Esophagus muscularis mucosa (tissue), 4 donors: ENCODE data around the gene SLC26A1. TPM values are rescaled to one million over a fixed set of nuclear protein-coding genes. Genes with fewer than 3 reads are reported as not detected.
"Not testable (repeated sequence)": the region's sequence is repeated elsewhere in the genome, so short reads cannot be mapped to it uniquely, and the experiment has no call there.

Source experiments
- DNase-seq: peaks from one replicate; pipeline ENCODE4 v3.0.0-alpha.2; 2017; ENCODE audit errors: extremely low spot score
- H3K27ac ChIP-seq, 4 donors: fragments of 200-600 bp; sonication (generic); replicated peaks in 1 of 4; 1 replicate in 3 of 4; 2 replicates in 1 of 4; pipeline ENCODE4 v1.5.1; 2016 to 2019; ENCODE audit warnings: mild to moderate bottlenecking in 1 of 4
- H3K27me3 ChIP-seq, 4 donors: fragments of 200-600 bp; sonication (generic); one replicate each; pipeline versions ENCODE4 v1.5.1 to v1.6.0; 2016 to 2019
- H3K36me3 ChIP-seq, 4 donors: fragments of 200-600 bp; sonication (generic); one replicate each; pipeline ENCODE4 v1.5.1; 2016 to 2019
- H3K4me1 ChIP-seq, 4 donors: fragments of 200-600 bp; sonication (generic); one replicate each; pipeline ENCODE4 v1.5.1; 2016 to 2019
- H3K4me3 ChIP-seq, 4 donors: fragments of 200-600 bp; sonication (generic); 1 replicate in 2 of 4; 2 replicates in 2 of 4; pipeline ENCODE4 v1.5.1; 2016 to 2019; ENCODE audit warnings: mild to moderate bottlenecking in 4 of 4, moderate library complexity in 1 of 4
- H3K9me3 ChIP-seq, 4 donors: fragments of 200-600 bp; sonication (generic); 1 replicate in 3 of 4; 2 replicates in 1 of 4; pipeline ENCODE4 v1.5.1; 2016 to 2019
- CTCF ChIP-seq, 3 experiments: fragments of 200-600 bp in 2 of 3; fragments of 450-650 bp in 1 of 3; sonication (generic) in 2 of 3; IDR thresholded peaks; one replicate each; pipeline ENCODE4 v1.5.1; 2017 to 2019; ENCODE audit warnings: antibody characterized with exemption in 3 of 3, mild to moderate bottlenecking in 2 of 3, moderate library complexity in 1 of 3
- EP300 ChIP-seq: sonication (generic); formaldehyde crosslinking; IDR thresholded peaks from one replicate; pipeline ENCODE4 v1.6.1; 2017; ENCODE audit warnings: antibody characterized with exemption
- POLR2A ChIP-seq: fragments of 450-650 bp; IDR thresholded peaks from one replicate; pipeline ENCODE4 v1.6.1; 2017; ENCODE audit warnings: antibody characterized with exemption, moderate library complexity, mild to moderate bottlenecking, low read depth
- POLR2AphosphoS5 ChIP-seq, 2 donors: sonication (generic); formaldehyde crosslinking; IDR thresholded peaks; one replicate each; pipeline ENCODE4 v1.6.1; 2017; ENCODE audit warnings: antibody characterized with exemption in 2 of 2
- WGBS: methylation state at CpG from one replicate; pipeline ENCODE4 v1.1.5; 2018; 5-methylcytosine and 5-hydroxymethylcytosine counted together
- intact Hi-C: fragments of 100-400 bp; cut with DNase I; formaldehyde crosslinking; loops from one replicate; pipeline ENCODE4 v1.15.1; 2023
- total RNA-seq, 4 donors: library from RNA; depleted of rRNA; stranded (reverse); fragments of >200 nt; gene quantifications; one replicate each; pipeline versions ENCODE4 v1.1.0 to v1.2.1, GENCODE V29; 2016

Gene SLC26A1
- total RNA-seq, 4 donors from 2014 or later, result 0.06 TPM; not detected in 3

- intact Hi-C loops, result no loop called here
- DNase-seq, result no peak
- WGBS, result 58% methylated on average over 36 of the region's 62 CpGs
Measured at GRCh38 chr4:946517-947471, 46.4 kb downstream of the SLC26A1 start.

GRCh38 chr4:946103-946450, 47.1 kb downstream of the SLC26A1 start:
- WGBS, result 75% methylated on average over 5 of the region's 9 CpGs
- Histone ChIP-seq H3K4me1 (peaks cover 5 to 17% (median 8%) of the 10 kb centered on the region in 4 donors), H3K9me3 (no peaks in the 10 kb centered on the region), H3K4me3 (no peak overlapping the region), H3K36me3 (peaks cover 0 to 13% (median 10%) of the 10 kb centered on the region in 4 donors), H3K27me3 (no peaks in the 10 kb centered on the region), H3K27ac (no peak overlapping the region)
- TF ChIP-seq POLR2A, result no peak
- no peak for TF ChIP-seq CTCF (IDR thresholded peaks at IDR 0.05)
- no peak for TF ChIP-seq EP300
- TF ChIP-seq POLR2AphosphoS5 (IDR thresholded peaks at IDR 0.05), result no peak
- intact Hi-C loops, result no loop called here
- no peak for DNase-seq

More at GRCh38 chr4:946517-947471, 46.4 kb downstream of the SLC26A1 start:
- H3K36me3 ChIP-seq, result peaks cover 0 to 20% (median 17%) of the 10 kb centered on the region in 4 donors
- H3K9me3 ChIP-seq, result no peaks in the 10 kb centered on the region
- H3K4me1 ChIP-seq, result peaks cover 5 to 17% (median 8%) of the 10 kb centered on the region in 4 donors
- H3K4me3 ChIP-seq, result no peak overlapping the region
- H3K27ac ChIP-seq, result no peak overlapping the region
- H3K27me3 ChIP-seq, result no peaks in the 10 kb centered on the region
- no peak for TF ChIP-seq EP300
- no peak for TF ChIP-seq POLR2AphosphoS5 (IDR thresholded peaks at IDR 0.05)
- no peak for TF ChIP-seq CTCF (IDR thresholded peaks at IDR 0.05)
- no peak for TF ChIP-seq POLR2A

- Histone ChIP-seq H3K27me3 (no peaks in the 10 kb centered on the region), H3K4me1 (peaks cover 5 to 17% (median 8%) of the 10 kb centered on the region in 4 donors), H3K4me3 (no peak overlapping the region), H3K9me3 (no peaks in the 10 kb centered on the region), H3K36me3 (peaks cover 0 to 13% (median 10%) of the 10 kb centered on the region in 4 donors), H3K27ac (no peak overlapping the region)
- TF ChIP-seq EP300 (no peak), POLR2A (no peak), CTCF (IDR thresholded peaks at IDR 0.05) (no peak), POLR2AphosphoS5 (IDR thresholded peaks at IDR 0.05) (no peak)
- intact Hi-C loops, result no loop called here
- WGBS, result 69% methylated on average over 28 of the region's 28 CpGs
- DNase-seq, result no peak
Measured at GRCh38 chr4:945274-946102, 47.7 kb downstream of the SLC26A1 start.

GRCh38 chr4:939508-939907, 53.7 kb downstream of the SLC26A1 start:
- H3K27ac ChIP-seq, H3K9me3 ChIP-seq, H3K27me3 ChIP-seq, H3K4me3 ChIP-seq, H3K4me1 ChIP-seq, DNase-seq, intact Hi-C loops: not testable (repeated sequence)
- whole genome bisulfite sequencing, result 92% methylated on average over 4 of the region's 4 CpGs
- H3K36me3 ChIP-seq, result peaks cover 0 to 13% (median 10%) of the 10 kb centered on the region in 4 donors

Other genes starting within 250 kb of the SLC26A1 start
- gene CPLX1, start 167.3 kb downstream of the SLC26A1 start, total RNA-seq, result 1 to 10 TPM; 1.1 to 1.6 (median 1.3) TPM
- gene GAK, start 61.1 kb downstream of the SLC26A1 start, total RNA-seq, result 10 to 100 TPM; 64.8 to 73.9 (median 70.6) TPM
- gene TMEM175, start 60.9 kb downstream of the SLC26A1 start, total RNA-seq, result 10 to 100 TPM; 17.6 to 39.5 (median 20.0) TPM
- 10 to 100 TPM in 2 of 4 donors, 1 to 10 TPM in 2; 7.5 to 11.9 (median 9.9) TPM for gene DGKQ, start 19.8 kb downstream of the SLC26A1 start, total RNA-seq
- 10 to 100 TPM; 10.4 to 23.1 (median 11.5) TPM for gene IDUA, start 6.4 kb downstream of the SLC26A1 start, total RNA-seq
- gene FGFRL1, start 18.2 kb upstream of the SLC26A1 start, total RNA-seq, result 10 to 100 TPM; 22.0 to 54.2 (median 32.5) TPM
- 1 to 10 TPM; 3.8 to 9.7 (median 7.3) TPM for gene RNF212, start 120.2 kb upstream of the SLC26A1 start, total RNA-seq
- gene SPON2, start 179.2 kb upstream of the SLC26A1 start, total RNA-seq, result 10 to 100 TPM; 21.3 to 72.9 (median 58.3) TPM